Thyroid gland (tissue), 4 donors: ENCODE measurements around the gene NPHP4. TPM values are rescaled to one million over a fixed set of nuclear protein-coding genes. Genes with fewer than 3 reads are reported as not detected.

Experiments
- DNase-seq, 2 donors: peaks; one replicate each; pipeline ENCODE4 v3.0.0-alpha.2; 2019
- H3K27ac ChIP-seq, 3 donors: fragments of 200-600 bp; sonication (generic); 1 replicate in 2 of 3; 2 replicates in 1 of 3; pipeline ENCODE4 v1.5.1; 2016 to 2019; ENCODE audit warnings: mild to moderate bottlenecking in 1 of 3, moderate library complexity in 1 of 3
- H3K27me3 ChIP-seq: fragments of 200-600 bp; sonication (generic); one replicate; pipeline ENCODE4 v1.5.1; 2019
- H3K36me3 ChIP-seq, 2 donors: fragments of 200-600 bp; sonication (generic); one replicate each; pipeline ENCODE4 v1.5.1; 2016 to 2019
- H3K4me1 ChIP-seq, 2 donors: fragments of 200-600 bp; sonication (generic); one replicate each; pipeline ENCODE4 v1.5.1; 2017 to 2019
- H3K4me3 ChIP-seq, 3 donors: fragments of 200-600 bp; sonication (generic); replicated peaks in 1 of 3; 1 replicate in 2 of 3; 2 replicates in 1 of 3; pipeline ENCODE4 v1.5.1; 2016; ENCODE audit warnings: mild to moderate bottlenecking in 1 of 3
- H3K9me3 ChIP-seq: fragments of 200-600 bp; sonication (generic); one replicate; pipeline ENCODE4 v1.5.1; 2017
- CTCF ChIP-seq, 6 experiments: fragments of 200-600 bp in 3 of 6; fragments of 450-650 bp in 3 of 6; sonication (generic) in 3 of 6; IDR thresholded peaks; one replicate each; pipeline ENCODE4 v1.5.1; 2016 to 2019; ENCODE audit warnings: antibody characterized with exemption in 6 of 6, mild to moderate bottlenecking in 2 of 6, inconsistent platforms in 1 of 6, moderate library complexity in 1 of 6
- POLR2A ChIP-seq, 2 donors: fragments of 450-650 bp; IDR thresholded peaks; one replicate each; pipeline ENCODE4 v1.6.1; 2017; ENCODE audit warnings: antibody characterized with exemption in 2 of 2, mild to moderate bottlenecking in 2 of 2, moderate library complexity in 1 of 2
- WGBS, 2 donors: methylation state at CpG; one replicate each; pipeline ENCODE4 v1.1.5; 2017; 5-methylcytosine and 5-hydroxymethylcytosine counted together
- intact Hi-C: fragments of 100-400 bp; cut with DNase I; formaldehyde crosslinking; loops from one replicate; pipeline ENCODE4 v1.15.1; 2023
- total RNA-seq, 4 donors: library from RNA; depleted of rRNA; stranded (reverse); fragments of >200 nt; gene quantifications; one replicate each; pipeline ENCODE4 v1.2.3, GENCODE V29; 2016

Gene NPHP4
- total RNA-seq, 4 donors from 2014 or later, result 24.3 to 48.3 (median 30.4) TPM

DNA sequence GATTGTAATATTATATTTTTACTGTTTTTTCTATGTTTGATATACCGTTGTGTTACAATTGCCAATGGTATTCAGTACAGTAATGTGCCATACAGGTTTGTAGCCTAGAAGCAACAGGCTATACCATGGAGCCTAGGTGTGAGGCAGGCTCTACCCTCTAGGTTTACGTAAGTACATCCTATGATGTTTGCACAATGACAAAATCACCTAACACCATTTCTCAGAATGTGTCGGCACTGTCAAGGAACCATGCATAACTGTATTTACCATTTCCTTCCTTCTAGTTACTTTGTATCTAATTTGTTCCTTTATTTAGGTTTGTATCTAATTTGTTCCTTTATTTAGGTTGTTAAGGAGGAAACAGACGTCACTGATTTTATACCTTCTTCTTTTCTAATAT is 9.9 kb downstream of the NPHP4 start:
- Histone ChIP-seq H3K27me3 (no peaks in the 10 kb centered on the region), H3K4me3 (no peak overlapping the region), H3K9me3 (no peaks in the 10 kb centered on the region), H3K27ac (no peak overlapping the region), H3K4me1 (peaks cover 15 to 26% of the 10 kb centered on the region in 2 donors), H3K36me3 (no peaks in the 10 kb centered on the region)
- DNase-seq, result no peak
- TF ChIP-seq CTCF (IDR thresholded peaks at IDR 0.05), result no peak
- TF ChIP-seq POLR2A (IDR thresholded peaks at IDR 0.05), result no peak
- intact Hi-C loops, result no loop called here
- WGBS, 2 donors, result 76 to 94% methylated on average over 4 of the region's 4 CpGs

DNA sequence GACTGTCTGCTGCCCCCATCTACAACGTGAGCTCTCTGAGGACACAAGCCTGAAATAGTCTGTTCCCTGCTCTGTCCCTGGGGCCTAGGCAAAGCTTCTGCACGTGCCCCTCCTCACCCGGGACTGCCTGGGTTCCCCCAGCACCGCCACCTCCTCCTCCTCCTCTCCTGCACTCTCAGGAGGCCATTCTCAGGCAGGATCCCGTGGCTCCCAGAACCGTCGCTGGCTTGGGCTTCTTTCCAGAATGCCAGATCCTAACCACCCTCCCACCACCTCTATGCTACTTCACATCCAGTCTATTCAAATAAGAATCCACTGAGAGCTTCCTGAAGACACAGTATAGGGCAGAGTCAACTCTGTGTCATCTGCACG is 11.2 kb downstream of the NPHP4 start:
- no peak for TF ChIP-seq CTCF (IDR thresholded peaks at IDR 0.05)
- no peak for TF ChIP-seq POLR2A (IDR thresholded peaks at IDR 0.05)
- H3K9me3 ChIP-seq, result no peaks in the 10 kb centered on the region
- H3K27ac ChIP-seq, result peak overlapping the region in 1 of 3 donors; percentile 28
- H3K4me1 ChIP-seq, result peaks cover 10 to 19% of the 10 kb centered on the region in 2 donors
- 20 to 39% methylated on average over 8 of the region's 8 CpGs for WGBS, 2 donors
- no peaks in the 10 kb centered on the region for H3K27me3 ChIP-seq
- H3K4me3 ChIP-seq, result no peak overlapping the region
- intact Hi-C loops, result no loop called here
- peaks cover 0 to 5% of the 10 kb centered on the region in 2 donors for H3K36me3 ChIP-seq
- peak; percentile 51 to 60 for DNase-seq

GRCh38 chr1:5980314-5981008 is 11.8 kb downstream of the NPHP4 start:
- intact Hi-C loops, result no loop called here
- peak; percentile 58 for DNase-seq
- 69 to 71% methylated on average over 20 of the region's 20 CpGs for WGBS, 2 donors
- Histone ChIP-seq H3K27me3 (no peaks in the 10 kb centered on the region), H3K4me3 (no peak overlapping the region), H3K4me1 (peaks cover 5 to 14% of the 10 kb centered on the region in 2 donors), H3K36me3 (peaks cover 0 to 5% of the 10 kb centered on the region in 2 donors), H3K9me3 (no peaks in the 10 kb centered on the region), H3K27ac (peak overlapping the region in 1 of 3 donors; percentile 28)
- TF ChIP-seq CTCF (IDR thresholded peaks at IDR 0.05), result no peak
- TF ChIP-seq POLR2A (IDR thresholded peaks at IDR 0.05), result no peak

DNA sequence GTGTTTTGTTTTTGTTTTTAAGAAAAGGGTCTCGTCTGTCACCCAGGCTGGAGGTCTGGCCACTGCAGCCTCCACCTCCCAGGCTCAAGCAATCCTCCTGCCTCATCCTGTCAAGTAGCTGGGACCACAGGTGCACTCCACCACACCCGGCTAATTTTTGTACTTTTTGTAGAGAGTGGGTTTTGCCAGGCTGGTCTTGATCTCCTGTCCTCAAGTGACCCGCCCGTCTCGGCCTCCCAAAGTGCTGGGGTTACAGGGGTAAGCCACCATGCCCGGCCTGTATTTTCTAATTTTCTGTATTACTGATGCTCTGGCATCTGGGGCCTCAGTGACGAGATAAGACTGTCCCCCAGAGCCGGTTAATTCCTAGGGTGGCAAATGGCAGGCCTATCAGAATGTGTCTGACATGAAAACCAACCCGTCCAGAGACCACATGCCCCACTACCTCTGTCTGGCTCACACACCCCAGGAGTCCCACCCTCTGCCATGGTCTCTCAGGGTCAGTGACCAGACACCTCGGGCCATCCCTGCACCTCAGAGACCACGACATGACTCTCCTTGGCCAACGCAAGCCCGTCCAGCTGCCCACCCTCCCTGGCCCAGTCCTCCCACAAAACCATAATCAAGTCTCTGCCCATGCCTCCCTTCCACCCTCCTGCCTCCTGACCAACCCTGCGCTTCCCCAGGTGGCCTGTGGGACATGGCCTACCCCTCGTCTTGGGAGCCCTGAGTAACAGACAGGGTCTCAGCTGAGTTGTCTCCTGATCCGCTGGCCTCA is 12.5 kb downstream of the NPHP4 start:
- TF ChIP-seq CTCF (IDR thresholded peaks at IDR 0.05) (no peak), POLR2A (IDR thresholded peaks at IDR 0.05) (no peak)
- no peak for DNase-seq
- H3K9me3 ChIP-seq, result no peaks in the 10 kb centered on the region
- no peaks in the 10 kb centered on the region for H3K27me3 ChIP-seq
- WGBS, 2 donors, result 95 to 97% methylated on average over 12 to 16 of the region's 16 CpGs
- no peak overlapping the region for H3K4me3 ChIP-seq
- no peak overlapping the region for H3K27ac ChIP-seq
- peaks cover 0 to 8% of the 10 kb centered on the region in 2 donors for H3K4me1 ChIP-seq
- intact Hi-C loops, result no loop called here
- peaks cover 0 to 5% of the 10 kb centered on the region in 2 donors for H3K36me3 ChIP-seq

GRCh38 chr1:5978452-5978851 is 13.8 kb downstream of the NPHP4 start:
- 90 to 94% methylated on average over 6 to 7 of the region's 7 CpGs for WGBS, 2 donors
- Histone ChIP-seq H3K4me1 (peaks cover 0 to 8% of the 10 kb centered on the region in 2 donors), H3K27me3 (no peaks in the 10 kb centered on the region), H3K27ac (no peak overlapping the region), H3K4me3 (no peak overlapping the region), H3K36me3 (peaks cover 0 to 5% of the 10 kb centered on the region in 2 donors), H3K9me3 (no peaks in the 10 kb centered on the region)
- no peak for DNase-seq
- intact Hi-C loops, result no loop called here
- TF ChIP-seq POLR2A (IDR thresholded peaks at IDR 0.05) (no peak), CTCF (IDR thresholded peaks at IDR 0.05) (no peak)
